Osteoblast (primary cell): ENCODE measurements around the gene SIKE1. TPM values are rescaled to one million over a fixed set of nuclear protein-coding genes. Genes with fewer than 3 reads are reported as not detected.

ENCODE experiments used
- DNase-seq: peaks from one replicate; pipeline ENCODE4 v3.0.0; 2011; ENCODE audit warnings: low spot score, mixed read lengths; ENCODE audit not compliant: insufficient read length; ENCODE audit errors: missing footprints
- H2AFZ ChIP-seq: 2 replicates; pipeline ENCODE4 v1.6.0; 2011; ENCODE audit warnings: mild to moderate bottlenecking, low read length
- H3K27ac ChIP-seq: 2 replicates; pipeline ENCODE4 v1.5.1; 2011; ENCODE audit warnings: mild to moderate bottlenecking, low read depth, low read length, moderate library complexity
- H3K27me3 ChIP-seq: 2 replicates; pipeline ENCODE4 v1.6.0; 2012; ENCODE audit warnings: mild to moderate bottlenecking, control low read depth, inconsistent platforms, low read length, moderate library complexity; ENCODE audit not compliant: insufficient read depth
- H3K36me3 ChIP-seq: 2 replicates; pipeline ENCODE4 v1.5.1; 2011; ENCODE audit warnings: mild to moderate bottlenecking, low read length, control low read depth, moderate library complexity; ENCODE audit not compliant: insufficient read depth
- H3K4me1 ChIP-seq: 2 replicates; pipeline ENCODE4 v1.5.1; 2011; ENCODE audit warnings: mild to moderate bottlenecking, low read length, control low read depth, moderate library complexity; ENCODE audit not compliant: insufficient read depth
- H3K4me2 ChIP-seq: 2 replicates; pipeline ENCODE4 v1.6.0; 2011; ENCODE audit warnings: mild to moderate bottlenecking, low read length; ENCODE audit not compliant: insufficient read depth
- H3K4me3 ChIP-seq: fragments of 200-600 bp; sonication (generic); 3 replicates; pipeline ENCODE4 v1.5.1; 2012; ENCODE audit warnings: mild to moderate bottlenecking, low read length, inconsistent platforms; ENCODE audit not compliant: insufficient read depth
- H3K79me2 ChIP-seq: 2 replicates; pipeline ENCODE4 v1.6.0; 2012; ENCODE audit warnings: mild to moderate bottlenecking, low read length, control low read depth, inconsistent platforms; ENCODE audit not compliant: insufficient read depth
- H3K9me3 ChIP-seq: 2 replicates; pipeline ENCODE4 v1.5.1; 2011; ENCODE audit warnings: low read depth, low read length, control low read depth
- H4K20me1 ChIP-seq: 2 replicates; pipeline ENCODE4 v1.6.0; 2012; ENCODE audit warnings: mild to moderate bottlenecking, low read length, control low read depth; ENCODE audit not compliant: insufficient read depth
- total RNA-seq: library from RNA; depleted of rRNA; stranded (reverse); fragments of >200 nt; gene quantifications from 2 replicates; pipeline ENCODE4 v1.2.3, GENCODE V29; 2012
- TF ChIP-seq, protein P1 (sequence below): IDR thresholded peaks from 2 replicates; pipeline ENCODE4 v1.5.1; 2011; ENCODE audit warnings: mild to moderate bottlenecking, low read depth, low read length, moderate library complexity; ENCODE audit errors: extremely low read depth

The SIKE1 gene
- total RNA-seq, 1 donor = 52.5 TPM

DNA sequence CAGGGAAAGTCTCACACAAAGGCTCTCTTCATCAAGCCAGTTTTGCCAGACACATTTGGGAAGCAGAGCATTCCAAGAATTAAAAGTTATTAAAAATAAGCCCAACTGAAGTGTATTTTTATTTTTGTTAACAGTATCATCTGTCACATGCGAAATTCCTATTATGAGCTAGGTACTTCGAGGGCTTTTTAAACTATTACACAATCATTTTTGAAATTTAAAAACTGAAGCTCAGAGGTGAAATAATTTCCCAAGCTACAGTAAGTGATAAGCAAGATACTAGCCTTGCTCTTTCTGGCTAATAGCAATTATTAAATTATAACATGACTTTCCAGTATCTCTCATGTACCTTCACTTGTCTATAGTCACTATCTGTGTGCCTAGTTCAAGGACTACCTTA lies 51.9 kb downstream of the SIKE1 start:
- no peak overlapping the region for H3K4me2 ChIP-seq
- no peak for DNase-seq
- no peak overlapping the region for H3K4me3 ChIP-seq
- H3K27me3 ChIP-seq = no peaks in the 10 kb centered on the region
- no peak overlapping the region for H3K27ac ChIP-seq
- H3K36me3 ChIP-seq = peaks cover 89% of the 10 kb centered on the region
- H3K79me2 ChIP-seq = peaks cover 56% of the 10 kb centered on the region
- TF ChIP-seq, protein P1, sequence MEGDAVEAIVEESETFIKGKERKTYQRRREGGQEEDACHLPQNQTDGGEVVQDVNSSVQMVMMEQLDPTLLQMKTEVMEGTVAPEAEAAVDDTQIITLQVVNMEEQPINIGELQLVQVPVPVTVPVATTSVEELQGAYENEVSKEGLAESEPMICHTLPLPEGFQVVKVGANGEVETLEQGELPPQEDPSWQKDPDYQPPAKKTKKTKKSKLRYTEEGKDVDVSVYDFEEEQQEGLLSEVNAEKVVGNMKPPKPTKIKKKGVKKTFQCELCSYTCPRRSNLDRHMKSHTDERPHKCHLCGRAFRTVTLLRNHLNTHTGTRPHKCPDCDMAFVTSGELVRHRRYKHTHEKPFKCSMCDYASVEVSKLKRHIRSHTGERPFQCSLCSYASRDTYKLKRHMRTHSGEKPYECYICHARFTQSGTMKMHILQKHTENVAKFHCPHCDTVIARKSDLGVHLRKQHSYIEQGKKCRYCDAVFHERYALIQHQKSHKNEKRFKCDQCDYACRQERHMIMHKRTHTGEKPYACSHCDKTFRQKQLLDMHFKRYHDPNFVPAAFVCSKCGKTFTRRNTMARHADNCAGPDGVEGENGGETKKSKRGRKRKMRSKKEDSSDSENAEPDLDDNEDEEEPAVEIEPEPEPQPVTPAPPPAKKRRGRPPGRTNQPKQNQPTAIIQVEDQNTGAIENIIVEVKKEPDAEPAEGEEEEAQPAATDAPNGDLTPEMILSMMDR = no peak
- H4K20me1 ChIP-seq = peaks cover 12% of the 10 kb centered on the region
- H3K4me1 ChIP-seq = no peaks in the 10 kb centered on the region
- no peak overlapping the region for H2AFZ ChIP-seq
- H3K9me3 ChIP-seq = no peaks in the 10 kb centered on the region

DNA sequence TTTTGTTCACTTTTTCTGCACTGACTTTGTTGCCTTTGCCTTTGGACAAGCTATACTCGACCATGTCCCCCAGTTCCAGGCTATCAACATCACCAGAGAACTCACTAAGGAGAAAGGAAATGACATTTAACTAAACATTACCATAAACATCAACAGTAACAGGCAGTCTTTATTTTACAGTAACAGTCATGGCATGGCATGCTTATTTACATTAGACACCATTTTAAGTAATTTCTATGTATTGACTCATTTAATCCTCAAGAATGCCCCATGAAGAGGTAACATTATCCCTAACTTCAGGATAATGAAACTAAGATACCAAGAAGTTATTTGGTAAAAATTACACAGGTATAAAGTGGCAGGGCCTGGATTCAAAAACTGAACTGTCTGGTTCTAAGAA lies 55.3 kb downstream of the SIKE1 start:
- TF ChIP-seq, protein P1 = no peak
- no peak overlapping the region for H3K4me2 ChIP-seq
- no peaks in the 10 kb centered on the region for H3K9me3 ChIP-seq
- H3K27me3 ChIP-seq = no peaks in the 10 kb centered on the region
- peak; percentile 6 for DNase-seq
- H4K20me1 ChIP-seq = peaks cover 7% of the 10 kb centered on the region
- no peak overlapping the region for H3K4me3 ChIP-seq
- peaks cover 32% of the 10 kb centered on the region for H3K79me2 ChIP-seq
- H2AFZ ChIP-seq = no peak overlapping the region
- peaks cover 4% of the 10 kb centered on the region for H3K4me1 ChIP-seq
- peaks cover 89% of the 10 kb centered on the region for H3K36me3 ChIP-seq
- no peak overlapping the region for H3K27ac ChIP-seq

DNA sequence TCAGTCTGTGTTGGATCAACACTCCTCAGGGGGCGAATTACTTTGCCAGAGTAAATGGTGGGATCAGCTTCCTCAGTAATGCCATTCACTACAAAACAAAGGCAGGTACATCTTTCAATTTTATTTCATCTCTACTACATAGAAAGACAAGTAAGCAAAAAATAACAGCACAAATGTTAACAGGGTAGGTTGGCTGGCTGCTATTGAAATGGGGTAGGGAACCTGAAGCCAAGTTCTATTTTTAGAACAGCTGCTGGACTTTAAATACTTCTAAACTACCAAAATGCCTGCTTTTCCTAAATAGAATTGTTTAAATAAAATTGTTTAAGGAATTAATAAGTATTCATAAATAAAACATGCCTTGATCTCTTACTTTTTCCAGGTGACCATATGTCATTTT lies 56.6 kb downstream of the SIKE1 start:
- H3K4me1 ChIP-seq = peaks cover 15% of the 10 kb centered on the region
- no peaks in the 10 kb centered on the region for H3K27me3 ChIP-seq
- TF ChIP-seq, protein P1 = no peak
- DNase-seq = no peak
- peak overlapping the region; percentile 12 for H3K27ac ChIP-seq
- H3K36me3 ChIP-seq = peaks cover 91% of the 10 kb centered on the region
- no peak overlapping the region for H2AFZ ChIP-seq
- H3K4me3 ChIP-seq = no peak overlapping the region
- no peaks in the 10 kb centered on the region for H3K9me3 ChIP-seq
- H3K79me2 ChIP-seq = peaks cover 22% of the 10 kb centered on the region
- H3K4me2 ChIP-seq = no peak overlapping the region
- H4K20me1 ChIP-seq = peaks cover 5% of the 10 kb centered on the region

- TF ChIP-seq, protein P1 = no peak
These were observed 57.0 kb downstream of the SIKE1 start for GRCh38 chr1:114723457-114723856.

More at GRCh38 chr1:114723457-114723856, 57.0 kb downstream of the SIKE1 start:
- Histone ChIP-seq H2AFZ (no peak overlapping the region), H3K79me2 (peaks cover 19% of the 10 kb centered on the region), H4K20me1 (peaks cover 7% of the 10 kb centered on the region), H3K4me2 (no peak overlapping the region), H3K4me3 (no peak overlapping the region), H3K27me3 (no peaks in the 10 kb centered on the region), H3K27ac (peak overlapping the region; percentile 12), H3K36me3 (peaks cover 91% of the 10 kb centered on the region), H3K9me3 (no peaks in the 10 kb centered on the region), H3K4me1 (peaks cover 20% of the 10 kb centered on the region)
- no peak for DNase-seq
